Progenitor cell of endocrine pancreas (in vitro differentiated cells): ENCODE results near the gene RFX3. TPM values are rescaled to one million over a fixed set of nuclear protein-coding genes. Genes with fewer than 3 reads are reported as not detected.

Source experiments
- DNase-seq: peaks from one replicate; pipeline ENCODE4 v3.0.0; 2021; ENCODE audit warnings: low spot score; ENCODE audit not compliant: unreplicated experiment
- H3K27ac Mint-ChIP-seq: 2 replicates; pipeline ENCODE4 v1.8.0; 2021; ENCODE audit warnings: mild to moderate bottlenecking, moderate library complexity, mixed read lengths
- H3K27me3 Mint-ChIP-seq: 2 replicates; pipeline ENCODE4 v1.8.0; 2021; ENCODE audit warnings: mixed read lengths
- H3K36me3 Mint-ChIP-seq: 2 replicates; pipeline ENCODE4 v1.8.0; 2022; ENCODE audit warnings: mixed read lengths; ENCODE audit not compliant: insufficient read depth
- H3K4me1 Mint-ChIP-seq: 2 replicates; pipeline ENCODE4 v1.8.0; 2021; ENCODE audit warnings: low read depth, mixed read lengths
- H3K4me3 Mint-ChIP-seq: 2 replicates; pipeline ENCODE4 v1.8.0; 2021; ENCODE audit warnings: low read depth, mild to moderate bottlenecking, moderate library complexity, mixed read lengths
- H3K9me3 Mint-ChIP-seq: 2 replicates; pipeline ENCODE4 v1.8.0; 2021; ENCODE audit warnings: low read depth, mixed read lengths
- total RNA-seq: library from RNA; stranded (reverse); gene quantifications from 2 replicates; pipeline ENCODE4 v1.2.1, GENCODE V29; 2021
- TF ChIP-seq, protein P1 (sequence below): fragments of 200-600 bp; sonication (generic); IDR thresholded peaks from one replicate; pipeline ENCODE4 v1.5.0; 2021; ENCODE audit warnings: antibody characterized with exemption, mild to moderate bottlenecking; ENCODE audit not compliant: unreplicated experiment

Gene RFX3
- total RNA-seq, 1 donor from 2014 or later, result 53.9 TPM

DNA sequence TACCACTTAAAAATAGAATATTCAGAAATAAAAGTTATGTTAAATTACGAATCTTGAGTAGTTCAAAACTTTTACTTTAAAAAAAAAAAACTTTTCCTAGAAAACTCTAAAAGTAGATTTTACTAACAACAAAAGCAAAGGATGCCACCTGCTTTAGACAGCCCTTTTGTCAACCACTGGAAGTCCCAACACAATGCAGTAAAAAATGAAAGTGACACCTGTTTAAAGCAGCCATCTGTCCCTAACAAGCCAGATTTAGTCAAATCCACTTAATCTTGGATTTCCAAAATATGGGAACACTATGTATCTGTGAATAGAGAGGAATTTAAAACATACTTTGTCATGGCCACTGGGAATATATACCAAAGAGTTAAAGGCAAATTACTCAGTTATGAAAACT is 3.8 kb downstream of the RFX3 start:
- no peaks in the 10 kb centered on the region for H3K9me3 Mint-ChIP-seq
- H3K27me3 Mint-ChIP-seq, result no peaks in the 10 kb centered on the region

DNA sequence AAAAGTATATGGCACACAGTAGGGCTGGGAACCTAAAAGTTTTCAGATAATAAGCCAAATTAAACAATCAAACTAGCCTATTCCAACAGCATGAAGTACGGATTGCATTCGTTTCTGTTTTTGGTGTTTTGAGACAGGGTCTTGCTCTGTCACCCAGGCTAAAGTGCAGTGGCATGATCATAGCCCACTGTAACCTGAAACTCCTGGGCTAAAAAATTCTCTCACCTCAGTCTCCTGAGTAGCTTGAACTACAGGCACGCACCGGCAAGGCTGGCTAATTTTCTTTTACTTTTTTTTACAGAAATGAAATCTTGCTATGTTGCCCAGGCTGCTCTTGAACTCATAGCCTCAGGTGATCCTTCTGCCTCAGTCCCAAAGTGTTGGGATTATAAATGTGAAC is 5.2 kb downstream of the RFX3 start:
- H3K27ac Mint-ChIP-seq, result no peak overlapping the region
- H3K4me3 Mint-ChIP-seq, result no peak overlapping the region
- H3K9me3 Mint-ChIP-seq, result no peaks in the 10 kb centered on the region
- no peaks in the 10 kb centered on the region for H3K36me3 Mint-ChIP-seq
- DNase-seq, result no peak
- TF ChIP-seq, protein P1, sequence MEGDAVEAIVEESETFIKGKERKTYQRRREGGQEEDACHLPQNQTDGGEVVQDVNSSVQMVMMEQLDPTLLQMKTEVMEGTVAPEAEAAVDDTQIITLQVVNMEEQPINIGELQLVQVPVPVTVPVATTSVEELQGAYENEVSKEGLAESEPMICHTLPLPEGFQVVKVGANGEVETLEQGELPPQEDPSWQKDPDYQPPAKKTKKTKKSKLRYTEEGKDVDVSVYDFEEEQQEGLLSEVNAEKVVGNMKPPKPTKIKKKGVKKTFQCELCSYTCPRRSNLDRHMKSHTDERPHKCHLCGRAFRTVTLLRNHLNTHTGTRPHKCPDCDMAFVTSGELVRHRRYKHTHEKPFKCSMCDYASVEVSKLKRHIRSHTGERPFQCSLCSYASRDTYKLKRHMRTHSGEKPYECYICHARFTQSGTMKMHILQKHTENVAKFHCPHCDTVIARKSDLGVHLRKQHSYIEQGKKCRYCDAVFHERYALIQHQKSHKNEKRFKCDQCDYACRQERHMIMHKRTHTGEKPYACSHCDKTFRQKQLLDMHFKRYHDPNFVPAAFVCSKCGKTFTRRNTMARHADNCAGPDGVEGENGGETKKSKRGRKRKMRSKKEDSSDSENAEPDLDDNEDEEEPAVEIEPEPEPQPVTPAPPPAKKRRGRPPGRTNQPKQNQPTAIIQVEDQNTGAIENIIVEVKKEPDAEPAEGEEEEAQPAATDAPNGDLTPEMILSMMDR, result no peak
- H3K27me3 Mint-ChIP-seq, result no peaks in the 10 kb centered on the region
- H3K4me1 Mint-ChIP-seq, result peaks cover 21% of the 10 kb centered on the region

More for the DNA sequence above, 3.8 kb downstream of the RFX3 start:
- Mint-ChIP-seq H3K4me1 (peaks cover 21% of the 10 kb centered on the region), H3K36me3 (no peaks in the 10 kb centered on the region), H3K4me3 (no peak overlapping the region), H3K27ac (no peak overlapping the region)
- DNase-seq, result no peak
- TF ChIP-seq, protein P1, result no peak

DNA sequence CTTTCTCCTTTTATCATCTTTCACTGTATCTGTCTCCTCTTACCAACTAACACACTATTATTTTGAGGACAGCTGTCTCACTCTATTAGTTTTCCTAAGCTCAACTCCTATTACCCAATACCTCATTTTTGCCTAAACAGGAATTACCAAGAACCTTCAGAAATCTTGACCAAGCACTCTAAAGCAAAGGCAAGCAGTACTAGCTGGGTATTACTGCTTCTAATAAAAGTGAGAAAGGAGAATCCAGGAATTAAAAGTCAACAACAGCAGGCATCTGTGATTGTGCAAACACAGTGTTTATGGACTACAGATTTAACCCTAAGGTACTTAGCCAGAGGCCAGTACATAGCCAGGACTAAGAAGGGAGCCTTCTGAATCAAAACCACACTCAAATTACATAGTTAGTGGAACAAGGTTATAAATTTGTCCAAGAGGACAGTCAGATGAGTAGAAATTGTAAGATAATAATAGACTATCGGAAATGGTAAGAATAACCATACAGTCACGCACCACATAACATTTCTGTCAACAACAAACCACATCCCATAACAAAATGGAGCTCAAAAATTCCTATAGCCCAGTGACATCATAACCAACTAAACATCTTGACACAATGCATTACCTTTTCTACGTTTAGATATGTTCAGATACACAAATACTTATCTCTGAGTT is 8.3 kb downstream of the RFX3 start:
- no peak for DNase-seq
- Mint-ChIP-seq H3K27ac (no peak overlapping the region), H3K9me3 (peaks cover 2% of the 10 kb centered on the region), H3K4me3 (no peak overlapping the region), H3K4me1 (peaks cover 9% of the 10 kb centered on the region), H3K27me3 (no peaks in the 10 kb centered on the region), H3K36me3 (peaks cover 1% of the 10 kb centered on the region)
- TF ChIP-seq, protein P1, result no peak

DNA sequence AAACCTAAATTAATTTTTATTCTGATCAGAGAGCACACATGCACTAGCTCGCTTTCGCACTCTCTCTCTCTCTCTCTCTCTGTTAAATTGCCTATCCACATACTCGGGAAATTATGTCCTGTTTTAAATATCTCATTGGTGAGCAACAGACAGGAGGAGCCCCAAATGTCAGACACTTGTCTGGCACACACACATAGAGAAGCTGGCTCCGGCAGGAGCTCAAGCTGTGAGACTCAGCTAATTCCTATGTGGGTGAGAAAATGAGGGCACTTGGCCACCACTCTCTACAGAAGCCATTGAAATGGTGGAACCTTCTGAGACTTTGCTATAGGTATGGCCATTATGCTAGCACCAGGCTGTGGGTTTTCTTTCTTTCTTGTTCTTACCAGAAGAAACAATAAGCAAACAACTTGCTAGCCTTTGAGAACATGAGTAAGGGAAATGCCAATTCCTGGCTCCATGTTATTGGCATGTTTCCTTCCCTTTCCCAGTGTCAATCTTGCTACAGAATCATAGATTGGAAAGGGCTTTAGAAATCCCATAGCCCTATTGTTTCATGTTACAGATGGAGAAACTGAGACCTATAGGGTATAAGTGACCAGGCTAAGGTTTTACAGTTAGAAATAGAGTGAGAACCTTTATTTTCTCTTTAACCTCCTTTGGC is 9.0 kb downstream of the RFX3 start:
- Mint-ChIP-seq H3K4me3 (no peak overlapping the region), H3K36me3 (peaks cover 1% of the 10 kb centered on the region), H3K27me3 (no peaks in the 10 kb centered on the region), H3K27ac (no peak overlapping the region), H3K9me3 (peaks cover 2% of the 10 kb centered on the region), H3K4me1 (peaks cover 6% of the 10 kb centered on the region)
- TF ChIP-seq, protein P1, result no peak
- no peak for DNase-seq

DNA sequence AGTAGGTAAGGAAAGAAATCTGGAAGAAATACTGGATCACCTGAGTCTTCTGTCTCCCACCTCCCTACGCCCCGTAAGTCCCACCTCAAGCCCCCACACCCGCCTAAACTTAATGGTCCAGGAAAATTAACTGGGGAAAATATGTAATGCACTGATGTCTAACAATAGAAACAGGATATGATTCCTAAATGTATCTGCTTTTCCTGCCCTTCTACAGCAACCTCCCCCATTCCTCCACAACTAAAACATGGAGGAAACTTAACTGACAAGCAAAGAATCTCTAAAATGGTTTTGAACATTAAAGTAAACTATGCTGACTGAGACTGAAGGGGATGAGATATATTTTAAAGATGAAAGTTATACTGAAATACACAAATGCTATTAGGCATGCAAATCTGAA is 10.4 kb downstream of the RFX3 start:
- H3K4me1 Mint-ChIP-seq, result peaks cover 9% of the 10 kb centered on the region
- DNase-seq, result no peak
- peaks cover 5% of the 10 kb centered on the region for H3K9me3 Mint-ChIP-seq
- TF ChIP-seq, protein P1, result no peak
- no peaks in the 10 kb centered on the region for H3K27me3 Mint-ChIP-seq
- H3K36me3 Mint-ChIP-seq, result peaks cover 4% of the 10 kb centered on the region
- no peak overlapping the region for H3K4me3 Mint-ChIP-seq
- H3K27ac Mint-ChIP-seq, result no peak overlapping the region
